ENCODE data around the gene HECTD3.
"Not testable (repeated sequence)": the region's sequence is repeated elsewhere in the genome, so short reads cannot be mapped to it uniquely, and the experiment has no call there.

The HECTD3 gene

DNA sequence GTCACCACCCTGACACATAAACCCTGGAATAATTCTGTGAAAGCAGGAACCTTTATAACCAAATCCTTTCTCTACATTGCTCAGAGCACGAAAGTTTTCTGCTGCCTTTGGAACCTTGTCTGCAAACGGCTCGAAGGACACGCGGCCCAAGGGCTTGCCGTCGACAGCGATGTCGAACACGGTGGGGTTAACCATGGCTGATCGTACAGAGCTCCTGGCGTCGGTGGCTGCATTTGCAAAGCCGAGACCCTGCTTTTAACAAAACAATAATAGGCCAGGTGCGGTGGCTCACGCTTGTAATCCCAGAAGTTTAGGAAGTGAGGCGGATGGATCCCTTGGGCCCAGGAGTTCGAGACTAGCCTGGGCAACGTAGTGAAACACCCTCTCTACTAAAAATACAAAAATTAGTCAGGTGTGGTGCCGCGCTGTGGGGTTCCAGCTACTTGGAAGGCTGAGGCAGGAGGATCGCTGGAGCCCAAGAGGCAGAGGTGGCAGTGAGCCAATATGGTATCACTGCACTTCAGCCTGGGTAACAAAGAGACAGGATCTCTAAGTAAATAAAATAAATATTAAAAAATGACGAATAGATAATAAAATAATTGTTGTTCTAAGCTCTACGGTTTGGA lies 22.5 kb downstream of the HECTD3 start:
- no peak for DNase-seq (ENCODE audit: low read depth)

DNA sequence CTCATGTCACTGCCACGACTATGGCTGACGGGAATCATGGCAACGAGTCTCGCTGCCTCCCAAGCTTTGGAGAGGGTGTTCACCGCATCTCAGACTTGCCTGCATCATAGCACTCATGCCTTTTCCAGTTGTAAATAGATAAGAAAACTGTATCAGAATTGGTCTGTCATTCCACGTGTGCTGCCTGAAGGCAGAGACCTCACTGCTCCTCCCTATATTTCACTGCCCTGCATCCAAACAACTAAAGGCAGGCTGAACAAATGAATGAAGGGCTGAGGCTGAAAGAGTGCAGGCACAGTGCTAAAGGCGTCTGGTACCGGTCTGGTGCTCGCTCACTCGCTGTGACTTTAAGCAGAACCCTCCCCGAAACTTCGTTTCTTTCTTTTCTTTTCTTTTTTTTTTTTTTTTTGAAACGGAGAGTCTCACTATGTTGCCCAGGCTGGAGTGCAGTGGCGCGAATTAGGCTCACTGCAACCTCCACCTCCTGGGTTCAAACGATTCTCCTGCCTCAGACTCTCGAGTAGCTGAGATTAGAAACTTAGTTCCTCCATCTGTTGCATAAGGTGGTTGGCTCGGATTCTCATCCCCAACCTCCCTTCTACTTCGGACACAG lies 25.3 kb downstream of the HECTD3 start:
- DNase-seq (ENCODE audit: low read depth), result no peak

DNA sequence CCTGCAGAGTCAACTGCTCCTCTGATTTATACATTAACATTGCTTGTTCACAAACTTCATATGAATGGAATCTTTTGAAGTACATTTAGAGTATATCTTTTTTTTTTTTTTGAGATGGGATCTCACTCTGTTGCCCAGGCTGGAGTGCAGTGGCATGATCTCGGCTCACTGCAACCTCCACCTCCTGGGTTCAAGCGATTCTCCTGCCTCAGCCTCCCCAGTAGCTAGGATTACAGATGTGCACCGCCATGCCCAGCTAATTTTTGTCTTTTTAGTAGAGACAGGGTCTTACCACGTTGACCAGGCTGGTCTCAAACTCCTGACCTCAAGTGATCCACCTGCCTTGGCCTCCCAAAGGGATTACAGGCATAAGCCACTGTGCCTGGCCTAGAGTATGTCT lies 33.8 kb downstream of the HECTD3 start:
- DNase-seq (ENCODE audit: low read depth), result not testable (repeated sequence)

DNA sequence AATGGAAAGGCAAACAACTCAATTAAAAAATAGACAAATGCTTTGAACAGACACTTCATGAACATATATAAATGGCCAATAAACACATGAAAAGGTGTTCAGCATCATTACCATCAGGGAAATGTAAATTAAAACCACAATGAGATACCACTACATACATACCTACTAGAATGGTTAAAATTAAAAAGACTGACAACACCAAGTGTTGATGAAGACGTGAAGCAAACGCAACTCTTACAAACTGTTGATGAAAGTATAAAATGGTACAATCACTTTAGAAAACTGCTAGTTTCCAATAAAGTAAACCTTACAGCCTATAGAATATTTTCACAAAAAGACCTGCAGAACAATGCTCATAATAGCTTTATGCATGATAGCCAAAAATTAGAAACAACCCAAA lies 34.9 kb downstream of the HECTD3 start:
- DNase-seq (ENCODE audit: low read depth), result no peak

DNA sequence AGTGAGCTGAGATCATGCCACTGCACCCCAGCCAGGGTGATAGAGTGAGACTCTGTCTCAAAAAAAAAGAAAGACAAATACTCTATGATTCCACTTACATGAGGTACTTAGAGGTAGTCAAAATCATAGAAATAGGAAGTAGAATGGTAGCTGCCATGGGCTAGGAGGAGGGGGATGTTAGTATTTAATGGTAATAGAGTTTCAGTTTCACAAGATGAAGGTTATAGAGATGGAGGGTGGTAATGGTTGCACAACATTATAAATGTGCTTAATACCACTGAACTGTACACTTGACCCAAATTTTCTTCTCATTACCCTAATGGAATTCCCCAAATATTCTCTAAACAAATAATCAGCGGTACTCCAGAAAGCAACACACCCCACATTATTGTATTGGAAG lies 37.5 kb downstream of the HECTD3 start:
- DNase-seq (ENCODE audit: low read depth), result no peak

DNA sequence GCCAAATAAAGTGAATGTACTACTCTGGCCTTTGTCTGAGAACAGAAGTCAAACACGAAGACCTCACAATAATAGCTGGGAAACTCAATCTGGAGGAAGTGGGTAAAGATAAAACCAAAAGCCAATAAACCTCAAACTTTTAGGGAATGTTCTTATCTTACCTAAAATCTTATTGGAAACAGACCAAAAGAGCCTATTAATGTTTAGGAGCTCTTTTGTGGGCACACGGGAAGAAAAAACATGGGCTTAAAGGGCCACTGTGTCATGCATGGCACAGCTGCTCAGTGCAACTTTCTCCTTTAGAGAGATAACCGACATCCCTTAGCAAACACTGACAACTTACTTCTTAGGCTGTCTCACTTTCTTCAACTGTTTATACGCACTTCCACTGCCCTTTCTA lies 40.8 kb downstream of the HECTD3 start:
- no peak for DNase-seq (ENCODE audit: low read depth)

DNA sequence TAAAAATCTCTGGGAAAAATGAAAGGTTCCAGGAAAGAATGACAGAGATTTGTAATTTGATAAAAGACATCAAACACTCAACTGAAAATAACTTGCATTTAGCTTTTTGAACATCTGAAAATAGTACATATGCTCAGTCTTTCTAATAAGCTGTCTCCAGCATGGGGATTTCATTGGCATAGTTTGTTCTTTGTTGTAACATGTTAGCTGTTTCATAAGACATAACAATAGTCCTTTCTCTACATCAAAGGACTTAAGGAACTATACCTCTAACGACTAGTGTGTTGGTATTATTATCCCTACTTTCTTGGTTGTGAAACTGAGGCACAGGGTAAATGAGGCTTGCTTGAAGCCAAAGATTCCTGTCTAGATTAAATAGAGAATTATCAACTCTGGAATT lies 46.7 kb downstream of the HECTD3 start:
- DNase-seq (ENCODE audit: low read depth), result no peak

DNA sequence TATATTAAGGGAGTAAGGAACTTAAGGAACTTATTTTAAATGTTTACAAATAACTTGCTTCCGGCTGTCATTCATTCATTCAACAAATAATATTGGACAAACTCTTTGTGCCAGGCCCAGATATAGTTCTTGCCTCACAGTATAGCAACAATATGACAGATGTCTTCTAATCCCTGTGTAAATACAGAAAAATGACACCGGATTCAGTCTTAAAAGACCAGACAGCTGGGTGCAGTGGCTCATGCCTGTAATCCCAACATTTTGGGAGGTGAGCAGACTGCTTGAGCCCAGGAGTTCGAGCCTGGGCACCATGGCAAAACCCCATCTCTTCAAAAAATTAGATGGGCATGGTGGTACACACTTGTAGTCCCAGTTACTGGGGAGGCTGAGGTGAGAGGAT lies 48.4 kb downstream of the HECTD3 start:
- DNase-seq (ENCODE audit: low read depth), result no peak

DNA sequence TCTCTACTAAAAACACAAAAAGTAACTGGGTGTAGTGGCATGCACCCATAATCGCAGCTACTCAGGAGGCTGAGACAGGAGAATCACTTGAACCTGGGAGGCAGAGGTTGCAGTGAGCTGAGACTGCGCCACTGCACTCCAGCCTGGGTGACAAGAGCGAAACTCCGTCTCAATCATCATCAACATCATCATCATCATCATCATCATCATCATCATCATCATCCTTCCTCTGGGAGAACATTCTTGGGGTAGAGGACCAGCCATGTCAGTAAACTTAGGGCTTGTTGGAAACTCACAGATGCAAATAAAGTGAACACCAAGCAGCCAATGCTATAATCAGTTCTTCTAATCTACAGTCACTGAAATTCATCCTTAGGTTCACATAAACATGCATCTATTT lies 49.1 kb downstream of the HECTD3 start:
- not testable (repeated sequence) for DNase-seq (ENCODE audit: low read depth)

DNA sequence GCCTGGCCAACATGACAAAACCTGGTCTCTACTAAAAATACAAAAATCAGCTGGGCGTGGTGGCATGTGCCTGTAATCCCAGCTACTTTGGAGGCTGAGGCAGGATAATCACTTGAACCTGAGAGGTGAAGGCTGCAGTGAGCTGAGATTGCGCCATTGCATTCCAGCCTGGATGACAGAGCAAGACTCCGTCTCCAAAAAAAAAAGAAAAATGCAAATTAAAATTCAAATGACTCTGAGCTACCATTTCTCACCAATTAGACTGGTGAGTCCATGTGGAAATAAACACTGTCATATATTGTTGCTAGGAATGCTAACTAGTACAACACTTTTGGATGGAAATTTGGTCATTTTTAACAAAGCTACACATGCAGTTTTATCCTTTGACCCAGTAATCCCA lies 53.6 kb downstream of the HECTD3 start:
- DNase-seq (ENCODE audit: low read depth), result not testable (repeated sequence)

DNA sequence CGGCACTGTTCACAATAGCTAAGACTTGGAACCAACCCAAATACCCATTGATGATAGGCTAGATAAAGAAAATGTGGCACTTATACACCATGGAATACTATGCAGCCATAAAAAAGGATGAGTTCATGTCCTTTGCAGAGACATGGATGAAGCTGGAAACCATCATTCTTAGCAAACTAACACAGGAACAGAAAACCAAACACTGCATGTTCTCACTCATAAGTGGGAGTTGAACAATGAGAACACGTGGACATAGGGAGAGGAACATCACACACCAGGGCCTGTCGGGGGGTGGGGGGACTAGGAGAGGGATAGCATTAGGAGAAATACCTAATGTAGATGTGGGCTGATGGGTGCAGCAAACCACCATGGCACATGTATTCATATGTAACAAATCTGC lies 55.0 kb downstream of the HECTD3 start:
- not testable (repeated sequence) for DNase-seq (ENCODE audit: low read depth)

Measured in activated T-cell treated with anti-CD3 and anti-CD28 coated beads for 24 hours (primary cell).